ENCODE results near the gene NUP98. TPM values are rescaled to one million over a fixed set of nuclear protein-coding genes. Genes with fewer than 3 reads are reported as not detected.

The NUP98 gene
- total RNA-seq, 1 donor from 2014 or later = 80.3 TPM

GRCh38 chr11:3710485-3711259, 86.7 kb downstream of the NUP98 start:
- H3K27me3 Mint-ChIP-seq = no peaks in the 10 kb centered on the region
- H3K27ac Mint-ChIP-seq = no peak overlapping the region
- TF ChIP-seq, protein P1, sequence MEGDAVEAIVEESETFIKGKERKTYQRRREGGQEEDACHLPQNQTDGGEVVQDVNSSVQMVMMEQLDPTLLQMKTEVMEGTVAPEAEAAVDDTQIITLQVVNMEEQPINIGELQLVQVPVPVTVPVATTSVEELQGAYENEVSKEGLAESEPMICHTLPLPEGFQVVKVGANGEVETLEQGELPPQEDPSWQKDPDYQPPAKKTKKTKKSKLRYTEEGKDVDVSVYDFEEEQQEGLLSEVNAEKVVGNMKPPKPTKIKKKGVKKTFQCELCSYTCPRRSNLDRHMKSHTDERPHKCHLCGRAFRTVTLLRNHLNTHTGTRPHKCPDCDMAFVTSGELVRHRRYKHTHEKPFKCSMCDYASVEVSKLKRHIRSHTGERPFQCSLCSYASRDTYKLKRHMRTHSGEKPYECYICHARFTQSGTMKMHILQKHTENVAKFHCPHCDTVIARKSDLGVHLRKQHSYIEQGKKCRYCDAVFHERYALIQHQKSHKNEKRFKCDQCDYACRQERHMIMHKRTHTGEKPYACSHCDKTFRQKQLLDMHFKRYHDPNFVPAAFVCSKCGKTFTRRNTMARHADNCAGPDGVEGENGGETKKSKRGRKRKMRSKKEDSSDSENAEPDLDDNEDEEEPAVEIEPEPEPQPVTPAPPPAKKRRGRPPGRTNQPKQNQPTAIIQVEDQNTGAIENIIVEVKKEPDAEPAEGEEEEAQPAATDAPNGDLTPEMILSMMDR (IDR thresholded peaks at IDR 0.05; ENCODE audit: unreplicated experiment) = no peak
- H3K4me3 Mint-ChIP-seq (ENCODE audit: low read depth) = no peak overlapping the region
- H3K4me1 Mint-ChIP-seq (ENCODE audit: low read depth) = peaks cover 2% of the 10 kb centered on the region
- DNase-seq (ENCODE audit: low spot score, unreplicated experiment) = no peak
- no peaks in the 10 kb centered on the region for H3K9me3 Mint-ChIP-seq (ENCODE audit: low read depth)
- peaks cover 25% of the 10 kb centered on the region for H3K36me3 Mint-ChIP-seq (ENCODE audit: insufficient read depth)

DNA sequence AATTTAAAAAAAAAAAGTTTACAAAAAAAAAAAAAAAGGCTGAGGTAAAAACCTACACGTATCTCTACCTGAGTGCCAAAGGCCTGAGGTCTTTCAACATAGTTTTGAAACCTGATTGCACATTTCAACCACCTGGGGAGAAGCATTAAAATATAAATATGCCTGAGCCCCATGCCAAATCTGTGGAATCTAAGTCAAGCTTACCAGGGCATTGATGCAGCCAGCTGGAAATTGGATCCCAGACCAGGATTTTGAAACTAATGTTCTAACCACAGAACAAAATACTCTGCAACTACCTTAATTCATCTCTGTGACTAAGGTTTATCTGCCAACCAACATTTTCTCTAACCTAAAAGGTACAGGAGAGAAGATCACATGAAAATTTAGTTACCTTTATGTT, 87.4 kb downstream of the NUP98 start:
- TF ChIP-seq, protein P1 (IDR thresholded peaks at IDR 0.05; ENCODE audit: unreplicated experiment) = no peak
- Mint-ChIP-seq H3K27ac (no peak overlapping the region), H3K36me3 (ENCODE audit: insufficient read depth) (peaks cover 29% of the 10 kb centered on the region), H3K27me3 (no peaks in the 10 kb centered on the region), H3K9me3 (ENCODE audit: low read depth) (no peaks in the 10 kb centered on the region), H3K4me3 (ENCODE audit: low read depth) (no peak overlapping the region), H3K4me1 (ENCODE audit: low read depth) (peaks cover 2% of the 10 kb centered on the region)
- DNase-seq (ENCODE audit: low spot score, unreplicated experiment) = no peak

DNA sequence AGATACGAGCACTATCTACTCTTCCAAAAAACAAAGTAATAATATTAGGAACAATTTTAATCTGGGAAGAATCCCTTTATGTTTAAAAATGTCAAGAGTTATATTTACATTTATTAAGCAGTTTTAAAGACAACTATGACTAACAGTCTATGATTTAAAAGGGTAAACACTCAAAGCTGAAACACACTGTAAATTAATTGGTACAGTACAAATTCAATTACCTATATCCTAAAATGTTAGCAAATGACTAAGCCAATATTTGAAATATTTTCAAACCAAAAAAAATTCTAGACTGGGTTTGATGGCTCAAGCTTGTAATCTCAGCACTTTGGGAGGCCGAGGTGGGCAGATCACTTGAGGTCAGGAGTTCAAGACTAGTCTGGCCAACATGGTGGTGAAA, 90.2 kb downstream of the NUP98 start:
- TF ChIP-seq, protein P1 (IDR thresholded peaks at IDR 0.05; ENCODE audit: unreplicated experiment) = no peak
- no peaks in the 10 kb centered on the region for H3K27me3 Mint-ChIP-seq
- no peak overlapping the region for H3K27ac Mint-ChIP-seq
- DNase-seq (ENCODE audit: low spot score, unreplicated experiment) = no peak
- H3K4me1 Mint-ChIP-seq (ENCODE audit: low read depth) = no peaks in the 10 kb centered on the region
- H3K4me3 Mint-ChIP-seq (ENCODE audit: low read depth) = no peak overlapping the region
- H3K36me3 Mint-ChIP-seq (ENCODE audit: insufficient read depth) = peaks cover 24% of the 10 kb centered on the region
- H3K9me3 Mint-ChIP-seq (ENCODE audit: low read depth) = no peaks in the 10 kb centered on the region

GRCh38 chr11:3703383-3703782, 94.0 kb downstream of the NUP98 start:
- TF ChIP-seq, protein P1 (IDR thresholded peaks at IDR 0.05; ENCODE audit: unreplicated experiment) = no peak
- Mint-ChIP-seq H3K27me3 (no peaks in the 10 kb centered on the region), H3K4me1 (ENCODE audit: low read depth) (no peaks in the 10 kb centered on the region), H3K36me3 (ENCODE audit: insufficient read depth) (peaks cover 33% of the 10 kb centered on the region), H3K27ac (no peak overlapping the region), H3K9me3 (ENCODE audit: low read depth) (no peaks in the 10 kb centered on the region), H3K4me3 (ENCODE audit: low read depth) (no peak overlapping the region)
- no peak for DNase-seq (ENCODE audit: low spot score, unreplicated experiment)

DNA sequence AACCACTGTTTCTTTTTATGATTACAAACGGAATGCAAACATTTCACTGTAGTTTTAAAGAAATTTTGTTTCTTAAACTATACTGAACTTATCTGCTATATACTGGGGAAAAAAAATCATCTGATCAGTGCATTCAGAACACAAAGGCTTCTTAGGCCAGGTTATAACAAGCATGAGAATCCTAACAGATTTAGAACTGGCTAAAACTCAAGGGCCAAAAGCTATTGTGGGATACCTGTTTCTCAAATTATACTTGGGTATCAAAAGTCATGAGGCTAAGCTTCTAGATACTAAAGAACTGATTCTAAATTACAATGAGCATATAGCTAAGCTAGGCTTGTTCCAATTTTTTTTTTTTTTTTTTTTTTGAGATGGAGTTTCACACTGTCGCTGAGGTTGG, 96.4 kb downstream of the NUP98 start:
- H3K4me1 Mint-ChIP-seq (ENCODE audit: low read depth) = no peaks in the 10 kb centered on the region
- no peak for DNase-seq (ENCODE audit: low spot score, unreplicated experiment)
- TF ChIP-seq, protein P1 (IDR thresholded peaks at IDR 0.05; ENCODE audit: unreplicated experiment) = no peak
- H3K9me3 Mint-ChIP-seq (ENCODE audit: low read depth) = no peaks in the 10 kb centered on the region
- no peaks in the 10 kb centered on the region for H3K27me3 Mint-ChIP-seq
- H3K4me3 Mint-ChIP-seq (ENCODE audit: low read depth) = no peak overlapping the region
- no peak overlapping the region for H3K27ac Mint-ChIP-seq
- H3K36me3 Mint-ChIP-seq (ENCODE audit: insufficient read depth) = peaks cover 31% of the 10 kb centered on the region
